Measurements from ENCODE around the gene NUDT6.
"Not testable (repeated sequence)": the region's sequence is repeated elsewhere in the genome, so short reads cannot be mapped to it uniquely, and the experiment has no call there.

NUDT6 gene

DNA sequence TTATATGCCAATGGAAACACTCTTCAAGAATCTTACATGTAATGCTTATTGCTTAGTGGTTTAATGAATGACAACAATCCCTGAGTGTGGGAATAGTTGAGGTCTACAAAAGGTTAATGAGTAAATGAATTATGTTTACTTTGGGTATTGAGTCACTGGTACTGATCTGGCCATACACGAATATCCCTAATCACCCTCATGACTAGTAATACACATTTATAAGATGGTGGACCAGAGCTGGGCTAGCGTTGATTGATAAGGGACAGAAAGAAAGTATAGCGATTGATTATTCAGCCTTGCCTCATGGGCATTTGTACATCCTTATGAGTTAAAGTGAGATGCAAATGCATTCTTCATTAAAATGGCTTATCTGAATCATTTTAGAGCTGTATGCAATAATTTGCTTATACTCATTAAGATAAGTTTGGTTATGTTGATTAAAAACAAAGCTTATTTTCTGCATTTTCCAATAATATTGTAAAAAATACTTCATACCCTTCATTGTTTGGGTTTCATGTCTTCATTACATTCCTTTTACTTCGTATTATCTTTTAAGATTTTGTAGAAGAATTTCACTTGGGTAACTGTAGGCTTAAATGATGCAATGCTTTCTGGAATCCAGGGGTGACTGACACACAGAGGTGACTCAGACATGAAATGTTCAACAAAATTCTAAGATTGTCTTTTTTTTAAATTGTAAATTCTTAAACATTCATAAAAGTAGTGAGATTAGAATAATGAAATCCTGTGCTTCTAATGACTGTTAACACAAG is 48.4 kb downstream of the NUDT6 start:
- DNase-seq, result no peak

- no peak for DNase-seq
These were observed 49.3 kb downstream of the NUDT6 start for GRCh38 chr4:122873146-122873545.

- DNase-seq, result not testable (repeated sequence)
These were observed 54.2 kb downstream of the NUDT6 start for GRCh38 chr4:122868235-122868634.

DNA sequence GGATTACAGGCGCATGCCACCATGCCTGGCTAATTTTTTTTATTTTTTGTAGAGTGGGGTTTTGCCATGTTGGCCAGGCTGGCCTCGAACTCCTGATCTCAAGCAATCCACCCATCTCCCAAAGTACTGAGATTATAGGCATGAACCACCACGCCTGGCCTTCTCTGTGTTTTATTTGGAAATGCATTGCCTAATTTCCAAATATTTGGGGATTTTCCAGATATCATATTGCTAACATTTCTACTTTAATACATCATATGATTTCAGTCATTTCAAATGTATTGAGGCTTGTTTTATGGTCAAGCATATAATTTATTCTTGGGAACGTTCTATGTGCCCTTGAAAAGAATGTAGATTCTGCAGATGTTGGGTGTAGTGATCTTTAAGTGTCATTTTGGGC is 57.0 kb downstream of the NUDT6 start:
- no peak for DNase-seq

DNA sequence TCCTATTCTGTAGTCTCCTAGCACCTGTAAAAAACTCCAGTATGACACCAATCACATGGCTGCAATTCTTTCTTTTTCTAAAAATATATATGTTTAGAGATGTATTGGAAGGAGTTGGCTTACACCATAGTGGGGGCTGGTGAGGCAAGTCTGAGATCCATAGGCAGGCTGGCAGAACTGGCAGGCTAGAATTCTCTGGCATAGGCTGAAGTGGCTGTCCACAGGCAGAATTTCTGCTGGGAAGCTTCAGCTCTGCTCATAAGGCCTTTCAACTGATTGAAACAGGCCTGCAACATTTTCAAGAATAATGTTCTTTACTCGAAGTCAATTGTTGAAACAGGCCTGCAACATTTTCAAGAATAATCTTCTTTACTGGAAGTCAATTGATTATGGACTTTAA is 58.8 kb downstream of the NUDT6 start:
- DNase-seq, result no peak

DNA sequence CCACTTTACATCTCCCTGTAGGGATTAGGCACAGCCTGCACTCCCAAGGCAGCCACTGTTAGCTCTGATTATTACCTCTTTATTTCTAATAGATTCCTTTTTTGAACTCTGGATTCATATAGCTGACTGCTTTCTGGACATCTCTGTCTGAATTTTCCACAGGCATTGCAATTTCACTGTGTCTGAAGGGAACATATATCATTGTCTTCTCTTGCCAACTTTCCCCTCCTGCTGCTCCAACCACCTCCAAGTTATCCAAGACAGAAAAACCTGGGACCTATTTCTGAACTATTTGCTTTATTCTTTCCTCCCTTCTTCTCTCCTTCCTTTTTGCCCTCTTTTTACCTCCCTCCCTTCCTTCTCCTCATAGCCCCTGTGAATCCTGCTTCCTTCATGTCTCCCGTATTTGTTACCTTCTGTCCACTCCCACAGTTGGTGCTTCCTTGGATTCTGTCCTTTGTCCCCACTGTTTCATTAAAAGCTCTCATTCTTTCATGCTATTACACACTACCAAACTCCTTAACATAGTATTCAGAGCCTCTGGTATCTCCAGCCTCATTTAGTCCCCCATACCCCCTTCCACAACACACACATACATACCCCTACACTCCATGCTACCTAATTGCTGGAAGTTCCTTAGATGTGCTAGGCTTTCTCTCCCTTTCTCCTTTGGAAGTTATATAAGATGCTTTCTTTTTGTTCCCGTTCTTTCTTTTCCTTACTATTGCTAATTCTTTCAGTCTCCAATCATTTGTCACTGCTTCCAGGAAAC is 61.0 kb downstream of the NUDT6 start:
- DNase-seq, result no peak

DNA sequence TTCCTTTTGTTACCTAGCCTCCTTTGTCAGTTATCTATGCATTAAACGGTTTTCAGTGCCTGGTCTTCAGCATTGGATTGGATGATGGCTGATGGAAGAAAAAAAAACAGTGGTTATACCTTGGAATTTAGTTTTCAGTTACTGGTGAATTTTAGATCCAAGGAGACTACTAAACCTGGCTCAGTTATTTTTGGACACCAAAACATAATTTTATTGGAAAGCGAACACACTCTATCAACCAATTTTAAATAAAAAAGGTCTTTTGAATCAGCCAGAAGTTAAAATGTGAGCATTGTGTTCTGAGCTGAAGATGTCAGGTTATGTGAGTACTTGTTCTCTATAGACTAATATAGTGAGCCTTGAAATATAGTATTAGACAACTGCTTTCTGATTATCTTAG is 63.7 kb downstream of the NUDT6 start:
- DNase-seq, result no peak

- no peak for DNase-seq
These were observed 65.2 kb downstream of the NUDT6 start for GRCh38 chr4:122857160-122857559.

- no peak for DNase-seq
These were observed 67.0 kb downstream of the NUDT6 start for GRCh38 chr4:122855353-122855890.

DNA sequence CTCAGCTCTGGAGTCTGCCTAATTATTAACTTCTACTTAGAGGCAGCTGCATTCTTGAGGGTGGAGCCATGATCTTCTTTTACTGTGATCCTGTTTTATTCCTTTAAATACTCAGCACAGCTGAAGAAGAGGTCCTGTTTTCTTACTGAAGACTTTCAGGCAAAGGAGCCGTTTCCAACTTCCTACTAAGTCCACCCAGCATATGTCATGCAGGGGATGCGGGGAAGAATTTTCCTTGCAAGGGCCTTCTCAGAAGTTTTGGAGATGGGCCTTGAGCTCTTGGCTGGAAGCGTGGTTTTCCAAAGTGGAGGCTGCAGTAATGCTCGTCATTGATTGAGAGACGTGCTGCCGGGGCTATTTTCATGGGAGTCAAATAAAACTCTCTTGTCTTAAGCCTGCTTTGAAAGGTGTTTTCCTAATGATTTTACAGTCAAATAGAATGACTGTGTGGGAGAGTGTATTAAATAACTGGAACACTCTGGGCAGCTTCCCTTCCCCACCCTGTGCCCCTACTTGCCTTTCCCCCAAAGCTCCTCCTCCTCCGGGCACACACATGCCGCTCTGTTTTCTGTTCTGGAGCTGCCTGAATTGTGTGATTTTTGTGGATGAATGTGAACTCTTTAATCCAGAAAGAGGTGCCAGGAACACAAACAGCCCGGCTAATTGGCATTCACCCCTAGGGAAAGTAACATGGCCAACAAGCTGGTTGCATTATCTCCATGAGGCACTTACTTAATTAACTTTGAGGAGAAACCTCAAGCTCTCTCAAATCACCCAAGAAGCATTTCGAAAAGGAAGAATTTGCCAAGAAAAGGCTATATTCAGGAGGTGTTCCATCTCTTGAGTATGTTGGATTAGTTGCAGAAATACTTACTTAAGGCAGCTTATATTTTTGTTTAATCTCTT is 67.7 kb downstream of the NUDT6 start:
- DNase-seq, result no peak

- no peak for DNase-seq
These were observed 70.8 kb downstream of the NUDT6 start for GRCh38 chr4:122851568-122851967.

- not testable (repeated sequence) for DNase-seq
These were observed 72.6 kb downstream of the NUDT6 start for GRCh38 chr4:122849789-122850188.

GRCh38 chr4:122847931-122848330 is 74.5 kb downstream of the NUDT6 start:
- DNase-seq, result no peak

GRCh38 chr4:122845760-122846159 is 76.6 kb downstream of the NUDT6 start:
- no peak for DNase-seq

- DNase-seq, result no peak
These were observed 77.3 kb downstream of the NUDT6 start for GRCh38 chr4:122845066-122845465.

- DNase-seq, result not testable (repeated sequence)
These were observed 78.0 kb downstream of the NUDT6 start for GRCh38 chr4:122844391-122844790.

DNA sequence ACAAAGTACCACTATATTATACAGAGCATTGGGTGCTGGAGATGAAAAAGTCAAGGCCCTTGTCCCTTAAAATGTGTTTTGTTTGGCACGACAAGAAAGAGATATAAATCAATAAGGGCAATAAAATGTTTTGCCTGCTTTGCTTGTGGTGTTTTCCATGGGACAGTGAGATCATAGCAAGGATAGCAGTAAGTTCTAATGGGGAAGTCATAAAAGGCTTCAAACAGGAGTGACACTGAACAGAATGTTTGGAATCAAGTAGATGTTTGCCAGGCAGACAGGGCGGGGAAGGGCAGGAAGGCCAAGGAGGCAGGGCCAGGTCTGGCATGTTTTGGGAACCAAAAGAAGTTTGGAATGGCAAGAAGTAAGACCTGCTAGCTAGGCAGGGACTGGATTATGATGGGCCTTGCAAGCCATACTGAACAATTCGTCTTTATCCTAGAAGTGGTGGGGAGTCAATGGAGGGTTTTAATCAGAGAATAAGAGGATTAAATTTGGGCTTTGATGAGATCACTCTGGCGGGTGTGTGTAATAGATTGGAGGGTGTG is 79.3 kb downstream of the NUDT6 start:
- DNase-seq, result no peak

Data from NCI-H510A treated with DMSO at 0.1 percent for 48 hours (cell line).